ENCODE data around the gene LYPD1.

GRCh38 chr2:132632000-132632649, 37.9 kb downstream of the LYPD1 start:
- TF ChIP-seq CTCF (IDR thresholded peaks at IDR 0.05) (no peak), POLR2A (IDR thresholded peaks at IDR 0.05) (no peak)
